HG02571 (cell line): Measurements from ENCODE around the gene REXO5.
"Not testable (repeated sequence)": the region's sequence is repeated elsewhere in the genome, so short reads cannot be mapped to it uniquely, and the experiment has no call there.

Experiments used
- ATAC-seq: cut with Tn5 transposase; IDR thresholded peaks from one replicate; pipeline ENCODE4 v1.9.1; 2021; ENCODE audit warnings: mild to moderate bottlenecking, moderate library complexity; ENCODE audit not compliant: unreplicated experiment

Gene REXO5

DNA sequence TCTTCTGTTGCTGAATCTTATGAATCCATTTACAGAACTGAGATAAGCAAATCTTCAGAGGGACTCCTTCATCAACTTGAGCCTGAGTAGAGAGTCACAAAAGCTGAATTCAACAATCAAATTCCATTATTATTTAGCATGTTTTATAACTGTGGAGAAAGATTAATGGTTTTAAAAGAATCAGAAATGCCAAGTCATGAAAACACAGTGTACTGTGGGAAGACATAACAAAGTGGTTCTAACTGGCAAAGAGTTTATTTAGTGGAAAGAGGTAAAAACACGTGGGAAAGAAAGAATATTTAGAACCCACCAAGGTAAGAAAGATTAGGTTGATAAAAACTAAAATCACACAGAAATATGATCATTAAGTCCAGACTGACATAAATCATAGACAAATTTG, 5.0 kb upstream of the REXO5 start:
- no peak for ATAC-seq

DNA sequence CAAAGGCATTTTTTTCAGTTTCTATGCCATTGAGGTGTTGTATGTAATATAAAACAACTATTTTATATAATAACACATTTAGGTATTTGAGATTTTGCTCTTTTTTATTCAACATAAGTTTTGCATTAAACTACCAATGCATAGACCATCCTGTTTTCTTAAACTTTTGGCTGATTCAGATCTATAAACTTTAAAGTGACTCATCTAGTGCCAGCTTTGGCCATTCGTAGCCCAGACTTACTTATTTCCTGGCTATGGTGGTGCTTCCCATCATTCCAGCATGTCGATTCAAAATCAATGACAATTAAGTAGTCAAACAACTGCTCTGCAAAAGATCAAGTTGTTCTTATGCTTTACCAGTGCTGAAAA, 3.2 kb upstream of the REXO5 start:
- ATAC-seq = no peak

DNA sequence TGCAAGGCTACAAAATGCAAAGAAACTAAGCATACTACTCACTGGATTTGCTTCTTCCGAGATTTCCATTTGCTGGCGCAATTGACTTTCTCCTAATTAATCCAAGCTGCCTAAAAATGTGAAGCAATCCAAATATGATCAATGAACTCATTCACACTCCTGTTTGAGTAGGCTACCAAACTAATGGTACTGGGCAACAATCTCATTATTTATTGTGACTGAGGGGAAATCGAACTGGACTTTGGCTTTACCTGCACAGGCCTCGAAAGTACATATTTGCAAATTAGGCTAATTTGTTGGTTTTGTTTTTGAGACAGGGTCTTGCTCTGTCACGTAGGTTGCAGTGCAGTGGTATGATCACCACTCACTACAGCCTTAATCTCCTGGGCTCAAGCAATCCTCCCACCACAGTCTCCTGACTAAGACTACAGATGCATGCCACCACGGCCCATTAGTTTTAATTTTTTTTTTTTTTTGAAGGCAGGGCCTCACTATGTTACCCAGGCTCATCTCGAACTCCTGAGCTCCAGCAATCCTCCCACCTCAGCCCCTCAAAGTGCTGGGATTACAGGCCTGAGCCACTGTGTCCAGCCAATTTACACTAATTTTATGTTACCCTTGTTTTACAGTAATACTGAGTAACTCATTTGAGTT, 2.6 kb upstream of the REXO5 start:
- ATAC-seq = no peak

DNA sequence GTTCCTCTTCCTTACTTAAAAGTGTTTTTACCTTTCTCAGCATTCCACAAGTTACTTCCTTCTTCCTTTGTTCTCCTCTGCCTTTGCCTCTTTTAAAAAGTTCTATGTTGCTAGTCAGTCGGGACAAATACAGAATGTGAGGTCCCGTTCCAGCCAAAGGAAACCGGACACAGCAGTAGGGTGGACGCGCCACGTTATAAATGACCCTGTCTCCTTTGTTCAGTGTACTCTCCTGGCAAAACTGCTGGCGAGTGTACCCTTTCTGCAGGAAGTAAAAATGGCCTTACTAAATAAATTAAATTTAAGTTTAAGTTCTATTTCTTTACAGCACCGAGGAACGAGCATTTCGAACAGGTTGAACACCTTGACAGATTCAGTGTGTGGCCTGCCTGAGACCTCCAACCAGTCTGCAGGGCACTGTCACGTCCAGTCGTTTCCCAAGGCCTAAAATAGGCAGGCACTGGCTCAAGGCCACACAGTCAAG, 601 bp upstream of the REXO5 start:
- ATAC-seq = not testable (repeated sequence)

DNA sequence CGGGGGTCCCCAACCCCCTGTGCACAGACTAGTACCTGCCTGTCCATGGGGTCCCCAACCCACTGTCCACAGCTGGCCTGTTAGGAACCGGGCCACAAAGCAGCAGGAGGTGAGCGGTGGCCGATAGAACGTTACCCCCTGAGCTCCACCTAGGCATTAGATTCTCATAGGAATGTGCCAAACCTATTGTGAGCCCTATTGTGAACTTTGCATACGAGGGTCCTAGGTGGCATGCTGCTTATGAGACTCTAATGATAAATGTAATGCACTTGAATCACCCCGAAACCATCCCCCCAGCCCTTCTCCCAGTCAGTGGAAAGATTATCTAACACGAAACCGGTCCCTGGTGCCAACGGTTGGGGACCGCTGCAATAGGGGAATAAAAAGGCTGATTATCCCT, 1.5 kb downstream of the REXO5 start:
- ATAC-seq = no peak

DNA sequence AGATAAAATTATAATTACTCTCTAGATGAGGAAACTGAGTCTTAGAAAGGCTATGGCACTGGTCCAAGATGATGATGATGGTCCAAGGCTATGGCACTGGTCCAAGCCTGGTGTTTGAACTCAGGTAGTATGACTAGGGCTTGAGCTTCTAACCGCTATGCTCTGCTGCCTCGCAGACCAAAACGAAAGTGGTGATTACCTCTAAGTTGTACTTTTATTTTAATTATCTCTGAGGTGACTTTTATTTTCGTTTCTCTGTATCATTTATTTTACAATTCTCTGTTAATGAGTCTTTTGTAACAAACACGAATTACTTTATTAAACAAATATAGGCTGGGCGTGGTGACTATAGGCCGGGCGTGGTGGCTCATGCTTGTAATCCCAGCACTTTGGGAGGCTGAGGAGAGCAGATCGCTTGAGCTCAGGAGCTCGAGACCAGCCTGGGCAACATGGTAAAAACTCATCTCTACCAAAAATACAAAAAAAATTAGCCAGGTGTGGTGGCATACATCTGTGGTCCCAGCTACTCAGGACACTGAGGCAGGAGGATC, 5.6 kb downstream of the REXO5 start:
- no peak for ATAC-seq

DNA sequence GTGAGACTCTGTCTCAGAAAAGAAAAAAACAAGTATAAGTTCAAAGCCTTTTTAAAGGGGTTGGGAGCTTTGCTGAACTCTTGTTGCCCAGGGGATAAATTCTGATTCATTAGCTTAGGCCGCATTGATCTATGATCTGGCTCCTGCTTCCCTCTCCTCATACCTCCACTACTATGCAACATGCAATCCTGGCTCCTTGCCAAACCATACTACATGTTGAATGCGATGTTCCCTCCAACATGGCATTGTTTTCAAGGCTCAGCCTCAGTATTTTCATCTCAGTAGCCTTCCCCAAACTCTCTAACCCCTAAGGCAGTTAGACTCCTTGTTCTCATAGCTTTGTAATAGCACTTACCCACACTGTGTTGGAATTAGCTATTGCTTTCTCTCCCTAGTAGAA, 6.2 kb downstream of the REXO5 start:
- no peak for ATAC-seq

DNA sequence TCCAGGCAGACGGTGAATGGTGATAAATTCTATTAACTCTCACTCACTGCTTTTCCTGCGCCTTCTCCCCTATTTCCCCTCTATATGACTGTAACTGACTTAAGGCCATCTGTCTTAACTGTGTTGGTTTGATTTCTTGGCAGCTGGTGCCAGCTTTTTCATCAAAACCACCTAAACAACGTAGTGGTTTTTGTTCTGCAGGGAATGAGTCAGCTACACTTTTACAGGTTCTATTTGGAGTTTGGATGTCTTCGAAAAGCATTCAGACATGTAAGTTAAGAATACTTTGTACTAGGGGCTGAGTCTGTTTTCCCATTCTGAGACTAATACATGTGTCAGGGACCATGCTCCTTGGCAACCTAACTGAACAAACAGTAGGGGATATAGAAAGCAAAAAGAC, 8.5 kb downstream of the REXO5 start:
- no peak for ATAC-seq

DNA sequence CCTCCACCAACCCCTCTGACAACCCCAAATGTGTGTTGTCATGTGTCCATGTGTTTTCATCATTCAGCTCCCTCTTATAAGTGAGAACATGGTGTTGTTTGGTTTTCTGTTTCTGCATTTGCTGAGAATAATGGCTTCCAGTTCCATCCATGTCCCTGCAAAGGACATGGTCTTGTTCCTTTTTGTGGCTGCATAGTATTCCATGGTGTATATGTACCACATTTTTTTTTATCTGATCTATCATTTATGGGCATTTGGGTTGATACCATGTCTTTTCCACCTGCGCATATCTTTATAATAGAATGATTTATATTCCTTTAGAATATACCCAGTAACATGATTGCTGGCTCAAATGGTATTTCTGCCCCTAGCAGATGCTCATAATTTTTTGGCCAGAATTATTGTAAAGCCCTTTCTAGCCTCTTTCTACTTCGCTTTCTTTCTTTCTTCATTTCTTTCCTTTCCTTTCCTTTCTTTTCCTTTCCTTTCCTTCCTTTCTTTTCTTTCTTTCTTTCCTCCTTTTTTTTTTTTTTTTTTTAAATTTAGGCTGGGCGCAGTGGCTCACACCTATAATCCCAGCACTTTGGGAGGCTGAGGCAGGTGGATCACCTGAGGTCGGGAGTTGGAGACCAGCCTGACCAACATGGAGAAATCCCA, 12.7 kb downstream of the REXO5 start:
- no peak for ATAC-seq

DNA sequence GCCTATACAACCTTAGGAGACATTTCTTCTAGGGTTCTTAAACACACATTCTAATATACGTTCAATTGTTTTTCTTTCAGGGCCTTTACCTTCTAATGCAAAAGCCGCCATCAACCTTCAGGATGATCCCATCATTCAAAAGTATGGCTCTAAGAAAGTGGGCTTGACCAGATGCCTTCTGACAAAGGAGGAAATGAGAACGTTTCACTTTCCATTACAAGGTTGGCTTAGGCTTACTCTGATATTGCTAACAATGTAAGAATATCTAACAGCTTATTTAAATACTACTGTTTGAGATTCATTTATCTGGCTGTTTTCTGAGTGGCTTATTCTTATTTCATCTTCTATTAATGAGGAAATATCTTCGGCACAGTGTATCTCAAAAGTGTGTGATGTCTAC, 15.4 kb downstream of the REXO5 start:
- no peak for ATAC-seq

DNA sequence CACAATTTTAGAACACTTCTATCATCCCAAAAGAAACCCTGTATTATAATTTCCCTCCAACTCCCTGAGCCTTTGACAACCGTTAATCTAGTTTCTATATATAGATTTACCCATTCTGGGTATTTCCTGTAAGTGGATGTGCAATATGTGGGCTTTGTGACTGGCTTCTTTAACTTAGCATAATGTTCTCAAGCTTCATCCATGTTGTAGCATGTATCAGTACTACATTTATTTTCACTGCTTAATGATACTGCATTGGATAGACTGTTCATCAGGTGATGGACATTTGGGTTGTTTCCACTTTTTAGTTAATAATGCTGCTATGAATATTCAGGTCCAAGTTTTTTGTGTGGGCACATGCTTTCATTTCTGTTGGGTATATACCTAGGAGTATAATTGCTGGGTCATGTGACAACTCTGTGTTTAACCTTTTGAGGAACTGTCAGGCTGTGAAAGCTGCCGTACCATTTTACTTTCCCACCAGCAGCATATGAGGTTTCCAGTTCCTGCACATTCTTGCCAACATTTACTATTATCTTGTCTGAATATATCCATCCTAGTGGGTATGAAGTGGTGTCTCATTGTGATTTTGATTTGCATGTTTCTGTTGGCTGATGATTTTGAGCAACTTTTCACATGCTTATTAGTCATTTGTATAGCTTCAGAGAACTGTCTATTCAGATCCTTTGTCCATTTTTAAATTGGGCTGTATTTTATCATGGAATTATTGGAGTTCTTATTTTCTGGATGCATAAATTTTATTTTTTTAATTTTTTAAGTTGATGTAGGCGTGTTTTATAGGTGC, 16.4 kb downstream of the REXO5 start:
- ATAC-seq = no peak

DNA sequence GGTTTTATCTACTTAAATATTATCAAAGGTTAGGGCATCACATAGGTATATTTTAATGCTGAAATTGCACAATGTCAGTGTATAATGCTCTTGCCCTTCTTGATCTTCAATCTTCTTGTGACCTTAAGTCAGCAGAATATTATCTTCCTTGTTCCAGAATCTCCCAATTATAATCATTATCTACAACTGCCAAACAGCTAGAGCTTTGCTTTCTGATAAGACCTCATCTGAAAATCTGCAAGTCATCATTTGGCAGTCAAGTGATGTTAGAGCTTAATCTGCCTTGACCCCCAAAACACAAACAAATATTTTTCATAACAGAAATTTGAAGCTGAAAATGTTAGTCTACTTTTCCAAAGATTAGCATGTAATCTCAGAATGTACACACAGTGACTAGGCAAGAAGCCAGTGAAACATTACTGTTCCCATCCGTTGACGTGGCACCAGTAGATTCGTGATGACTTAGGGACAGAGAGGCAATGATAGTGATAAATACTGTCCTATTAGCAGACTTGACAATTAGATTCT, 19.8 kb downstream of the REXO5 start:
- no peak for ATAC-seq

DNA sequence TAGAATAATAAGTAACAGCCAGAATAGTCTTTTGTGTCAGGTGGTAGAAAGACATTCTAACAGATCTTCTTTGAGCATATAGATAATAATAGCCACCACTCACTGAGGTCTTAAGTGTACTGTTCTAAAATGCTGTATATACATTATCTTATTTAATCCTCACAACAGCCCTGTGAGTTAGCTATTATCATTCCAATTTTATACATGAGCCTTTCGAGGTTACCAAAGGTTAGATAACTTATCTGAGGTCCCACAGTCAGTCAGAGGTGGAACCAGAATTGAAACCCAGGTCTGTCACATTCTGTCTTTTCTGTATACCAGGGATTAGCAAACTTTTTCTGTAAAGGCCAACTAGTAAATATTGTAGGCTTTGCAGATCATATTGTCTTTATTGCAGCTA, 23.2 kb downstream of the REXO5 start:
- ATAC-seq = no peak

DNA sequence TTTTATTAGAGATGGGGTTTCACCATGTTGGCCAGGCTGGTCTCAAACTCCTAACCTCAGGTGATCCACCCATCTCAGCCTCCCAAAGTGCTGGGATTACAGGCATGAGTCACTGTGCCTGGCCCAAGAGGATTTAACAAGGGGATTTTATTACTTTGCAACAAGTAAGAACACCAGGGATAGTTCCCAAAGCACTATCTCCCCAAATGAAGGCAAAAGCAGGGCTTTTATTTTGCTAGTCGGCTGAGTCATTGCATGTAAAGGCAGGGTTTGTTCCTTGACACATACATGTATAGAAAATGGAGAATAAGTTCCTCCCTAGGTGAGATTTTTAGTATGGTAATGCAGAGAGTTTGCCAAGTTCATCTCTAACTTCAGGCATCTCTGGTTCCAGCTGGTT, 24.0 kb downstream of the REXO5 start:
- no peak for ATAC-seq

DNA sequence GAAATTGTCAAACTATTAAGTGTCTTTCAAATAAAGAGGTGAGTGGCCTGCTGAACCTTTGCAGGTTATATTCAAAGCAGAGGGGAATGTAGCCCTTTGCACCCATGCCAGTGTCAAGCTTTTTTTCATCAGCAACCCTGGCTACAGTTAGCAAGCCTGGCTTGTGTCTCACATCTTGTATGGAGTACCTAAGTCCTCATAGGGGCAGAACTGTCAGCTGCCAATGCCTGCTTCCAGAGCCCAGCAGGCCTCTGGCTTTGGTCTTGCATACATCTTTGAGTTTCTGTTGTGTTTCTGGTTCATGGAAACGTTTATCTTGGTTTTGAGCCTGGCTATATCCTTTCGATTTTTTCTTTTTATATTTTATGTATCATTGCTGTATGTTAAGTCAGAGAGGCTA, 26.8 kb downstream of the REXO5 start:
- no peak for ATAC-seq

DNA sequence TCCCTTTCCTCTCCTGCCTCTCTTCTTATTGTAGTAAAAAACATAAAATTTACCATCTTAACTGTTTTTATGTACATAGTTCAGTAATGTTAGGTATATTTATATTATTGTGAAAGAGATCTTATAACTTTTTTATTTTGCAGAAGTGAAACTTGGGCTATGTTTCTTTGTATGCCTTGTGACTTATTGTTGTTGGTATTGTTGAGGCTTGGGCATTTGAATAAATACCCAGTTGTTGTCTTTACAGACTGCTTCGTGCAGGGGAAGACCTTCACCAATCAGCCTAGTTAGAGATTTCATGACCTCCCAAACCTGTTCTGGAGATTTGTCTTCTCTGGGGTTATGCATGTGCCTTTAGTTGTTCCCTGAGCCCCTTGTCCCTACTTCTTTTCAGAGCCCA, 31.9 kb downstream of the REXO5 start:
- no peak for ATAC-seq

DNA sequence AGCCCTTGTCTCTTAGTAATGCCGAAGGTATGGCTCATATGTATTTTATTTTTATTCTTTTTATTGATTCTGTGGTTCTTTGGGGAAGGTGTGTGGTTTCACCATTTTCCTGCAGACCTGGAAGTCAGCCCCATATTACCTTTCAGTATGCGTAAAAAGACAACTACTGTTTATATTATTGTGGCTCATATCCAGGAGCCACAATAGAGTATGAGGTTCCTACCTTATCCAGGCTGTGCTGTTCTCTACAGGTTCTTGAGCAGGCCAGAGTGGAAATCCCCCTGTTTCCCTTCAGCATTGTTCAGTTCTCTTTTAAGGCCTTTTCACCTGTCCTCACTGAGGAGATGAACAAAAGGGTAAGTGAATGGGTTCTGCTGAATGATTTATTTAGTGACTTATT, 33.2 kb downstream of the REXO5 start:
- no peak for ATAC-seq

DNA sequence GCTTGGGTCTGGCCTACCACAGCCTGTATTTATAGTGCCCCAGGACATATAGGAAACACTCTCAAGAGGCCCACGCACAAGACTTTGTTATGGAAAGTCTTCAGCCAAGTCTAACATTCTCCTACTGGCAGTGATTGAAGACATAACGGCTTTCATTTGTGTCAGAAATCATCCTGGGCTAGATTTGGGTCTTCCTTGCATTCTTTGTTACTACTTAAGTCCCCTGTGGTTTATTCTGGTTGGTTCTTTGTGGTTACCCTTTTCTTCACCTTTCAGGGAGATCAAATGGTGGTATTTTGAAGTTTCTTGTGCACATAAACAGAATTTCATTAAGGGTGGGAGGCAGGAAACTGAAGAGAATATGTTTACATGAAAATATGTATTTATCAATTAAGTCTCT, 37.7 kb downstream of the REXO5 start:
- no peak for ATAC-seq

DNA sequence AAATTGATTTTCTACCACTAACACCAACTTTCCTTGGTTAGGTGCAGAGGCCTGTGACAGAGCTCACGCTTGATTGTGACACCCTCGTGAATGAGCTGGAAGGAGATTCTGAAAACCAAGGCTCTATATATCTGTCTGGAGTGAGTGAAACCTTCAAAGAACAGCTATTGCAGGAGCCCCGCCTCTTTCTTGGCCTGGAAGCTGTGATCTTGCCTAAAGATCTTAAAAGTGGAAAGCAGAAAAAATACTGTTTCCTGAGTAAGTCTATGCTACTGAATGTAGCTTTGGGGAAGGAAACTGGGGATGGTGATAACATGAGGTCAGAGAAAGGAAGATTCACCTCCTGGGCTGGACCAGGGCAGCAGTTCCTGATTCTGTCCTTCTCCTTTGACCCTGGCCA, 38.3 kb downstream of the REXO5 start:
- ATAC-seq = no peak

DNA sequence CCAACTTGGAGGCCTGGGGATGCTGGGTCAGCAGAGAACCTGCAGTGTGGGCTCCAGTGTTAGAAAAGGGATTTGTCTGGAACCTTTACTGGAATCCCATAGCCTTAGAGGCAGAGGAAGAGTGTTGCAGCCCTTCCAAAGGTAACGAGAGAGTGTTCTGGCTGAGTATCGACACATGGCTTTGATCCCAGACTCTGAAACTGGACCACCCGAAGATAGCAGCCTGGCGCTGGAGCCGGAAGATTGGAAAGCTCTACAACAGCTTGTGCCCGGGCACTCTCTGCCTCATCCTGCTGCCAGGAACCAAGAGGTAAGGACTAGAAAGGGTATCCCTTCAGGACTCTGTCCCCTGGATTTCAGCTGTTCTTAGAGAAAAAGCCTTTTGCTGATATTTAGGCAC, 39.7 kb downstream of the REXO5 start:
- ATAC-seq = no peak

DNA sequence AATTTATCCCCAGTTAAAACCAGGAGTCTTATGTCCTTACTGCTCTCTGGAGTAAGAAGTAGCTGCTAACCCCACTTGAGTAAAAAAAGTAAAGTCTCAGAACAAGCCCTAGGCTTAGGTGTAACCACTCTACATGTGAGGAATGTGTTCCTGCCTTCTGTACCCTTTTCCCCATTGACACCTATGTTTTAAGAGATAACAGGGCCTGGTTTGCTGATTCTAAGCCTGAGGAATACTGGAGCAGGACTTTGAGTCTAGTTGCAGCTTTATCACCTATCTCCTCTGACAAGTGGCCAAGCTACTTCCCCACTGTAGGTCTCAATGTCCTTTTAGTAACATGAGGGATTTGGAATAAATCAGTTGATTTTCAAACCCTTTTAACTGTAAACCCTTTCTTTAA, 40.2 kb downstream of the REXO5 start:
- no peak for ATAC-seq

DNA sequence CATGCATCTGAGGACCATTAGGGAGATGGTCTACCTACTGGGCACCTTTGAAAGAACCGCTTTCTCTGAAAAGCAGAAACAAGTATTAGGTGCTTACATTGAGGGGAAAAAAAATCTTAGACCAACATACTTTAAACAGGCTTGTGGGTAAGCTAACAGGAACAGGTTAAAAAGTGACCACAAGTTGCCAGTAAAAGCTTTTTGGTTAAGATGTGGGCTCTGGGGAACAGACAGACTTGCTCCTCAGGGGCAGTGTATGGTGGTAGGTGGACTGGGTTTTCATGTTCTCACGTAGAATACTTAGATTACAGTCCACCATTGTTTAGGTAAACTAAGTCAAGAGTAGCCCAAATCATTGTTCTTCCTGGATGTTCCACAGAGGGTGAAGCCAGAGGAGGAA, 41.2 kb downstream of the REXO5 start:
- no peak for ATAC-seq
